ENCODE results near the gene AIF1L.
A peak's percentile ranks its signal among the peaks of the same experiment; 100 is the strongest.

AIF1L gene

DNA sequence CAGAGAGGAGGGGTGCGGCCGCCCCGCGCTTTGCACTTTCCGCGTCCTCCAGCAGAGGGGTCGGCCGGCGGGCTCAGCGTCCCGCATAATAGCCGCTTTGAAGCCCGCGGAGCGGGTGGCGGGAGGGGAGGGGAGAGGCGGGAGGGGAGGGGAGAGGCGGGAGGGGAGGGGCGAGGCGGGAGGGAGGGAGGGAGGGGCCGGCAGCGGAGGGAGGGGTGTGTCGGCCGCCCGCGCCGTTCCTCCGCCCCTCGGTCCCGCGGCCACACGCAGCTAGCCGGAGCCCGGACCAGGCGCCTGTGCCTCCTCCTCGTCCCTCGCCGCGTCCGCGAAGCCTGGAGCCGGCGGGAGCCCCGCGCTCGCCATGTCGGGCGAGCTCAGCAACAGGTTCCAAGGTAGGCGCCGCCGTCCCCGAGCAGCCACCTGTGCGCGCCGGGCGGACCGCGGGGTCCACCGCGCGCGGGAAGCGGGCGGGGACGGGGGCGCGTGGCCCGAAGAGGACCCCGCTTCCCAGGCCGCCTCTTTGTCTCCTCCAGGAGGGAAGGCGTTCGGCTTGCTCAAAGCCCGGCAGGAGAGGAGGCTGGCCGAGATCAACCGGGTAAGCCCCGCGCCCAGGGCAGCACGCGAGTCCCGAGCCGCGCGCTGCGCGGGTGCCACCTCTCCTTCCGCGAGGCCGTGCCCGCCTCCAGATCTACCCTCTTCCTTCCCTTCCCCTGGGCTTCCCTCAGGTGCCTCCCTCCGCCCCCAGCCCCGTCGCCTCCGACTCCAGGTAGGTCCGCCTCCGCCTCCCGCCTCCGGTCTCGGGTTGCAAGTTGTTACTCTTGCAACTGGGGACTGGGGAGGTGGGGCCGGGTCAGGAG, at the start of gene AIF1L:
TSS of gene AIF1L (plus strand) at position 263 of the 857 bp plus-strand sequence. CDS start at position 362, 99 bp downstream.
- peak; percentile 48 for DNase-seq

DNA sequence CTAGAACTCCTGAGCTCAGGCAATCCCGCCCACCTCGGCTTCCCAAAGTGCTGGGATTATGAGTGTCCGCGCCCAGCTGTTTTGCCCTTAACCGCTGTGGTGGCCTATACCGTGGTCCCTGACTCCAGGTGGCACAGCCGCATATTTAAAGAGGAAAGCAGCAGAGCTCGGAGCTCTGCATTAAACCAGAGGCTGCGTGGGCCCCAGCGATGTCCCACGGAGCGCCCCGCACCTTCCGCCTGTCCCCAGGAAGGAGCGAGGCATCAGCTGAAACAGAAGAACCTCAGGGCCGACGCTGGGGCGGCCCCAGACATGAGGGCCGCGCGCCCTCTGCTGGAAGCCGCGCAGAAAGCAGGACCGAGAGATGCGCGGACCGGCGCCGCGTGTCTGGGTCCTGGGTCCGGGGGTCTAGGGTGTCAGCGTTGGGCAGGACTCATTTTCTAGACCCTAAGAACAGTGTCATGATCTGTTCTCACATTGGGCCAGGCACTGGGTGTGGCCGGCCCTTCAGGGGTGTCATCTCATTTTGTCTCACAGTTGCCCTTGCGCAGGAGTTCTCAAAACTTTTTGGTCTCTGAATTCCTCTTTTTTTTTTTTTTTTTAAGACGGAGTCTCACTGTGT, 49.6 kb upstream of the AIF1L start:
- peak; percentile 83 for DNase-seq

DNA sequence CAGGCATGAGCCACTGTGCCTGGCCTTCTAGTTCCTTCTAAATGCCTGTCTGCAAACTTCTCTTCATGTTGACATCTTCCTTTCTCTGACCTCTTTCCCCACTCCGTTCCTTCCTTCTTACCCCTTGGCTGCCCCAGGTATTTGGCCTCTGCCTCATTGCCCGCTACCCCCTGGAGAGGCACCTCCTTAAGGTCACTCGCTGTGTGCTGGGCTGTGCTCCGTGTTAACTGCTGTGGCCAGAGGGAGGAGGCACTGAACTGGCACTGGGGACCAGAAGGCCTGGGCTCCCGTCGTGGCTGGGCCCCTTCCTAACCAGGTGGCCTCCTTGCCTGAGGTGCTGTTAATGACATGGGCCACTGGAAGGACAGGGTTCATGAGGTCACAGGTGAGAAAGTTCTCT, 48.0 kb upstream of the AIF1L start:
- DNase-seq = no peak

DNA sequence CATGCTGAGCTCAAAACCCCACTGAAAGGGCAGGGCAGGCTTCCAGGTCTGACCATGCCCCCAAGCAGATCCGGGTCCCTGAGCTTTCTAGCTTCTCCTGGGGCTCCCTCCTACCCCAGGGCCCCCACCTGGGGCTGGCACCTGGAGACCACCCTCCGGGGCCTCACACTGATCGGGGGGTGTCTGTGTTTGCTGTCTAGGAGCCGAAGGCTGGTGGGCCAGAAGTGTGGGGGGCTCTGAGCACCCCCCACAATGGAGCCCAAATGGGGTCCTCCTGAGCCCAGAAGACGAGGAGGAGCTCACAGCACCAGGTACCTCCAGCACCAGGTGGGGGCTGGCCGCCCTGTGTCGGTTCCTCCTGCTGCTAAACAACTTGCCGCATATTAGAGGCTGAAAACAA, 47.5 kb upstream of the AIF1L start:
- no peak for DNase-seq

DNA sequence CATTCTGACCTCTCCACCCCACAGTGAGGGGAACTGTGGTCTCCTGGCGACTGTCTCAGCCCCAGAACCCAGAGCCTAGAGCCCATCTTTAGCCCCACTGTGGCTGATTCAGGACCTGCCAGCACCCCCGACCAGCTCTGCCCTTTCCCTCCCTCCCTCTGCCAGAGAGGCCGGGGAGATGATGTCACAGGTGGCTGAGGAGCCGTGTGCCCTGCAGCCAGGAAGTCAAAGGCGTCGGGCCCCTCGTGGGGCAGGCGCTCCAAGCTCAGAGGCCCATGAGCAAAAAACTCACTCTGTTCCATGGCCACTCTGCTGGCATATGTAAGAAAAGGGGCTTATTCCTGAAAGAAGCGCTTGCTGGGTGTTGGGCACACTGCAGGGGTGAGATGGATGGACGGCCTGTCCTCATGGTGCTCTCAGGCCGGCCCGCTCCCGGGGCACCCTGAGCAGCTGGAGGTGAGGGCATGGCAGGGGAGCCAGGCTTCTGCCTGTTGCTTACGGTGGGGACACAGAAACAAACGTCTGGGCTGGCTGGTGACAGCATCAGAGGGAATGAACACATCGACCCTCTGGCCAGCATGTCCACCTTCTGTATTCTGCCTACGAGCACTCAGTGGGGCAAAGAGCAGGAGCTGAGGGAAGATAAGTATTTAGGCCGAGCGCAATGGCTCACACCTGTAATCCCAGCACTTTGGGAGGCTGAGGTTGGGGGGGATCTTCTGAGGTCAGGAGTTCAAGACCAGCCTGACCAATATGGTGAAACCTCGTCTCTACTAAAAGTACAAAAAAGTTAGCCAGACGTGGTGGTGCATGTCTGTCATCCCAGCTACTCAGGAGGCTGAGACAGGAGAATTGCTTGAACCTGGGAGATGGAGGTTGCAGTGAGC, 46.3 kb upstream of the AIF1L start:
- no peak for DNase-seq

DNA sequence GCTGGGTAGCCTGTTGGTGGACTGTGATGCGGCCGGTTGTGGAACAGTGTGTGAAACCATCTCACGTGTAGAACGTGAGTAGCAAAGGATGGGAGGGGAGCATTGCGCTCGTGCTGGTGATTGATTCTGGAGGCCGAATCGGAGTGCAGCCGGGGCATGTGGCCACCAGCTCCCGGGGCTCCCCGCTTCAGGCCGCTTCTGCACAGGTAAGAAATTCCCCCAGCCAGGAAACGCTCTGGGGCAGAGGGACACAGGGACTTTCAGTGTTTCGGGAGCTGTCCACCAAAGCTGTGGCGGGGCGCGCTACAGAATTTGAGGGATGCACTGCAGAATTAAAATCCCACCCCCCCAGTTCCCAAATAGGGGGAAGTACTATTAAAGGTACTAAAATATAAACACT, 45.5 kb upstream of the AIF1L start:
- DNase-seq = no peak

DNA sequence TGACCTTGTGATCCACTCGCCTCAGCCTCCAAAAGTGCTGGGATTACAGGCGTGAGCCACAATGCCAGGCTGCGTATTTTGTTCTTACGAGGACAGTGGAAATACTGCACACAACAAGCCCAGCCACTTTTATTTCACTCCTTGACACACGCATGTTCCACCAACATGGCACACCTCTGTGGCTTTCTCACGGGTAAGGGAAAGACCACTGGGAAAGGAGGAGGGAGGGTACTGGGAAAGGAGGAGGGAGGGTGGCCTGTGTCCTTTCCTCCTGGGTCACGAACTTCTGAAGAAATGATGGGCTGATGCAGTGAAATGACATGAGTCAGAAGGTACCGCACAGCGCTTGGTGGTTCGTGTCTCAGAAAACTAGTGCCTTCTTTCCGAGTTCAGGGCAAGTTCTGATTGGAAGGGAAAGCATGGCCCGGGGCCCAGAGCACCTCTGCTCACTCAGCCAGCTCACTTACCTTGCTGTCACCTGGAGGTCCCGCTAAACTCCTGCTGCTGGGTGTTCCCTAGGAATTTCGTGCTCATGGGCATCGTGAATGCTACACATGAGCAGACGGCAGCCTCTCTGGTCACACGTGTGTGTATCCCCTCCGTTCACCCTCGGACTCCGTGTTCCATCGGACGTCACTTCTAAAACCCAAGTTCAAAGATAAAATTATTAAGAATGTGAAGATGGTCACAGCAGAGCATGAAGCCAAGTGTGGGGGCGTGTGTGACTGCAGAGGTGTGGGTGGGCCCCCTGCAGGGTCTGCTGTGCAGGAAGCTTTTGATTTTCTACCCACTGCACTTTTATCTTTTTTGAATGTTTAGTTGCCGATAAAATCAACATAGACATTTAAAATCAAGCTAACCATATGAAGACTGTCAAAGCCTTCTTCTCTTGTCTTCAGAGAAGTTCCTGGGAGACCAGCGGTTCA, 44.5 kb upstream of the AIF1L start:
- no peak for DNase-seq

DNA sequence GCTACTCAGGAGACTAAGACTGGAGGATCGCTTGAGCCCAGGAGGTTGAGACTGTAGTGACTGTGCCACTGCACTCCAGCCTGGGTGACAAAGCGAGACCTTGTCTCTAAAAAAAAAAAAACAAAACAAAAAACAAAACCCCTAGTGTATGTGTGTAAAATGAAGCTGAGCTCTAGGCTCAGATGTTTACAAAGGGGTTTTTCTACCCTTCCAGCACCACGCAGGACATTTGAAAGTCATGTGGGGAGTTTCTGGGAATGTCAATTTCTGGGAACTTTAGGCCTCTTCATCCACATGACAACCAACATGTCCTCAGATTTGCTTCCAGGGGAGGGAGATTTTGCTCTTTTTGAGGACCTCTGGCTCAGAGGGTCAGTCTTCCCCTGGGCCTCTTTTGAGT, 42.4 kb upstream of the AIF1L start:
- DNase-seq = no peak

DNA sequence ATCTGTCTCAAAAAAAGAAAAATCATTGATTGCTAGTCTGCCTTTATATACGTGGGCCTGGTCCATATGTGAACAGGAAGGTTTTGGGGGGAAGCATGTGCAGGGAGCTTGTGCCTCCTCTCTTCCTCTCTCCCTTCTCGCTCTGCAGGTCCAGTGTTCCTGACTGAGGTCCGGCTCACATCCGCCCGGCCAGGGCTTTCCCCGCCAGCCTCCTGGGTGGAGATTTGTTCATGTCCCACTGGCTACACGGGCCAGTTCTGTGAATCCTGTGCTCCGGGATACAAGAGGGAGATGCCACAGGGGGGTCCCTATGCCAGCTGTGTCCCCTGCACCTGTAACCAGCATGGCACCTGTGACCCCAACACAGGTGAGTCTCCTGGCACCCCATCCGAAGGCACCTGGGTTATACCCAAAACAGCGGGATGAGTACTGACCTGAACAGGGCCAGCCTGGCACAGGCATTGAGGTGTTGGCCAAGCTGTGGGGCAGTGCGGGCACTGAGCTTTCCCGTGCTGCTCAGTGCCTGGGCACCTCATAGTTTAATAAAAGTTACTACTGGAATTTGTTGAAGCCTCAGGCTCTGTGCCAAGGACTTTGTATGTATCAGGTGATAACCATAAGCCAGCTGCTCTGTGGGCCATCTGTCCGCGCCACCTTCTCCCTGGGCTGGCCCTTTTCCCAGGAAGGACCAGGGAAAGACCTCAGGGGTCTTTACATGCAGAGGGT, 39.4 kb upstream of the AIF1L start:
- DNase-seq = no peak

DNA sequence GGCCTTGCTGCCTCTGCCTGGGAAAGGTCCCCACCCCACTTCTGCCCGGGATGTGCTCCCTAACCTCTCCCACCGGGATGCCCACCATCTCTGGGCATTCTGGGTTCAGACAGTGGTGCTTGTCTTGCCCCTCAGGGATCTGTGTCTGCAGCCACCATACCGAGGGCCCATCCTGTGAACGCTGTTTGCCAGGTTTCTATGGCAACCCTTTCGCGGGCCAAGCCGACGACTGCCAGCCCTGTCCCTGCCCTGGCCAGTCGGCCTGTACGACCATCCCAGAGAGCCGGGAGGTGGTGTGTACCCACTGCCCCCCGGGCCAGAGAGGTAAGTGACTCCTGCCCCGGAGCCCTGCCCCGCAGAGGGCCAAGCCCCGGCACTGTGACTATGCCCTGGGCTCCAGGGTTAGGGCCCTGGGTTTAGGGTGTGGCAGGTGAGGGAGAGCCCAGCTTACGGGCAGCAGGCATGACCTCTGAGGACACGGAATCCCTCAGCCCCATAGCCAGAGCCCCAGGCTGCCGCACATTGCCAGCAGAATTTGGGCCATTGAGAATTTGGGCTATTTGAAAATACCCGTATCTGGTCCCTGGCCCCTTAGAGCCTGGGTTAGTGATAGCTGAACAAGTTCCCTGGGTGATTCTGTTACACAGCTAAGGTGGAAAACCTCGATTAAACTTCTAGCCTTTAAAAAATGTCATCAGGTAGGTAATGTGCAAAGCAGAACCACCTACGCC, 35.3 kb upstream of the AIF1L start:
- no peak for DNase-seq

DNA sequence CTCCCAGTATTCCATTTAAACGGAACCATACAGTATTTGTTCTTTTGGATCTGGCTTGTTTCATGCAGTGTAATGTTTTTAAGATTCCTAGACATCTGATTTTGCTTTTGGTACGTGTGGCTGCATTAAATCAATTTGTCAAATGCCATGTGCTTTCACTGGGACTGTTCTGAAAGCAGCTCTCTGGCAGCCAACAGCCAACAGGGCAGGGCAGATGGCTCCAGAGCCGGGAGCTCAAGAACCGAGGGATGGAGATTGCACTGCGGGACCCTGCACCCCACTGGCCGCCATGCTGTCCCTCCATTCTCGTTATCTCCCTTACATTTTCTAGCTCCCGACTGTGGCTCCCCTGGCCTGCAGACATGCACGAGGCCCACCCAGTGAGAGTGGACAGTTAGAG, 33.4 kb upstream of the AIF1L start:
- DNase-seq = no peak

DNA sequence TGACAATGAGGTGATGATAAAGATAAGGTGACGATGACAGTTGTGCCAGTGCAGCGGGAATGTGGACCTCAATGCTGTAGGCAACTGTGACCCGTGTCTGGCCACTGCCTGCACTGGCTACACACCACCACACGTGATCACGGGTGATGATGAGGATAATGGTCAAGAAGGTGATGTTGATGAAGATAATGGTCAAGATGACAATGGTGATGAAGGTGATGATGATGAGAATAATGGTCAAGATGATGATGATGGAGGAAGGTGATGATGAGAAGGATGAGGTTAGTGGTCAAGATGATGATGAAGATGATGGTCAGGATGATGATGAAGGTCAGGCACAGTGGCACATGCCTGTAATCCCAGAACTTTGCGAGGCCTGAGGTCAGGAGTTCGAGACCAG, 30.7 kb upstream of the AIF1L start:
- DNase-seq = no peak

DNA sequence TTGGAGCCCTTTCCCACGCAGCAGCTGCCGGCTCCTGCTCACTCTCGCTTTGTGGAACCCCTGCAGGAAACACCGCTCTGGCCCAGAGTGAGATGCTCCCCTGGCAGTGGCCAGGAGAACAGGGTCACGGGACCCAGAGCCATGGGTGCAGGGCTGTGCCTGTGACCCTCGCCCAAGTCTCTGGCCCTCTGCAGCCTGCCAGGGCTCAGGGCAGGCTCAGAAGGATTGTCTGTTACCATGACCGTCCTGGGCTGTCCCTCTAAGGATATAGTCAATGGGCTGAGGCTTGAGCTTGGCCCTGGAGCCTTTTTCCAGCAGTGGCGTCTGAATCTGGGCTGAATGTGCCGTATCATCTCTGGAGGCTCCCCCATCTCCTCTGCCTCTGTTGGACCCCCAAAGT, 28.7 kb upstream of the AIF1L start:
- DNase-seq = no peak

DNA sequence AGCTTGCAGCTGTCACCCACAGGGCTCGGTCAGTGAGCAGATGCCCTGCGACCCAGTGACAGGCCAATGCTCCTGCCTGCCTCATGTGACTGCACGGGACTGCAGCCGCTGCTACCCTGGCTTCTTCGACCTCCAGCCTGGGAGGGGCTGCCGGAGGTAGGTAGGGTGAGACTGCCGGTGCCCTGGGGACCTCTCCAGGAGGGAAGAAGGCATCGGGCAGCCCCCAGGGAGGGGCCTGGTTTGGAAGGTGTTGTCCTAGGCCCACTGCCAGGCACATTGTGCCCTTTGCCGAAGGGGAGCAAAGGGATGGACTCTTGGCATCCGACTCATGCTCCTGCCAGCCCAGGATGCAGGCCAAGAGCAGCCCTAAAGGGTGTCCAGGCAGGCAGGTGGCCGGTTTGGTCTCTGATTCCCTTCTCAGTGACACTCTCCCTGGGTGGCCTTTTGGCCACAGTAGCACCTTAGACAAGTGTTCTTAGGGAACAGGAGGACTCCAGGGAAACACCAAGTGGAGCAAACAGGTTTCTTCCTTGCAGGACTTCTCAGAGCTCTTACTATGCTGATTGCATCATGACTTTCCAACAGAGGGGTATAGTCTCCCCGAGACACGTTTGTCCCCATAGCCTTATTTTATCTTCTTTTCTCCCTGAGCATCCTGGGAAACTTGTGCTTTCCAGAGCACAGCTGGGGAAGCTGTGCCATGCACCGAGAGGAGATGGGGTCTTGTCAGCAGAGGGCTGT, 28.1 kb upstream of the AIF1L start:
- DNase-seq = no peak

DNA sequence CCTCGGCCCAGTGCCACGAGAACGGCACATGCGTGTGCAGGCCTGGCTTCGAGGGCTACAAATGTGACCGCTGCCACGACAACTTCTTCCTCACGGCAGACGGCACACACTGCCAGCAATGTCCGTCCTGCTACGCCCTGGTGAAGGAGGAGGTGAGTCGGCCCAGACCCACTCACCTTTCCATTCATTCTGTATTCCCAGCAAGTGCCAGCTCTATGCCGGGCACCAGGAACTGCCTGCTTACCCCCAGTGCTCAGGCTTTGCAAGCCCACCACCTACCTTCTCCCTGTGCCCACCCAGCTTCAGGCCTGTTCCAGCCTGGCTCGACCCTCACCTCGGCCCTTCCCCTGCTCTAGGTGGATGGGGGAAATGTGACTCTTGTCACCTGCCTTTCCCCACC, 26.6 kb upstream of the AIF1L start:
- no peak for DNase-seq

DNA sequence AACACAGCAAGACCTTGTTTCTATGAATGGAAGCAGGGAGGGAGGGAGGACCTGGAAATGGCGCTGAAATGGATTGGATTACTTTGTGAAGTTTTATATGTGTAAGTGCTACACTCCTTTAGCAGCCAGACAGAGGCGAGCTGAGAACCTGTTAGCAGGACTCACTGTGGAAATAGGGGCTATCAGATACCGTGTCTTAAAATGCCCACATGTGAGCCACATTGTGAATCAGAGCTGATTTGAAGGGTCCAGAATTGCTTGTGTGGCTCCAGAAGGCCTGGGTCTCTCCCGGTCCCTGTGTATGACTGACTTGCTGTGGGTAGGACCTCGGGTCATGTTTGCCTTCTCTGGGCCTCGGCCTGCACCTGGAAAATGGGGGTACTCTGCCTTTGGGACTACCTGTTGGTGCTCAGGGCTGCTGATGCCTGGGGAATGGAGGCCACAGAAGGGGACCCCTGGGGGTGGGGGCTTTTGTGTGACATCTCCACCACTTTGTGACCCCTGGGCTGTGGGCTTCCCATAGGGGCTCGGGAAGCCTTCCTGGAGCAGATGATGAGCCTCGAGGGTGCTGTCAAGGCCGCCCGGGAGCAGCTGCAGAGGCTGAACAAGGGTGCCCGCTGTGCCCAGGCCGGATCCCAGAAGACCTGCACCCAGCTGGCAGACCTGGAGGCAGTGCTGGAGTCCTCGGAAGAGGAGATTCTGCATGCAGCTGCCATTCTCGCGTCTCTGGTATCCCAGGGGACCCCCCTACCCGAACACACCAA, 24.0 kb upstream of the AIF1L start:
- DNase-seq = no peak

DNA sequence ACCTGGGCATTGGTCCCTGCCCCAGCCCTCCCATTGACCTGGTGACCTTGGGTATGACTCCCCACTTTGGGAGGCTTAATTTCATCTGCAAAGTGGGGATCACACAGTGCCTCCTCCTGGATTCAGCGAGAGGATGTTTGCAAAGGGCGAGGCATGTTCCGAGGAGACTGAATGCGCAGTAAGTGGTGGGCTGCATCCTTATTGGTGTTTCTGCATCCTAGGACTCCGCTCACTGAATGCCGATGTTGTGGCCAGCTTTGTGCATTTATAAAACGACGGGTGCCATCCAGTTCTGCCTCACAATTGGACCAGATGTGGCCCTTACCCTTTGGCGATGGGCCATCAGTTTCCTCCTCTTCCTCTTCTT, 23.5 kb upstream of the AIF1L start:
- no peak for DNase-seq

DNA sequence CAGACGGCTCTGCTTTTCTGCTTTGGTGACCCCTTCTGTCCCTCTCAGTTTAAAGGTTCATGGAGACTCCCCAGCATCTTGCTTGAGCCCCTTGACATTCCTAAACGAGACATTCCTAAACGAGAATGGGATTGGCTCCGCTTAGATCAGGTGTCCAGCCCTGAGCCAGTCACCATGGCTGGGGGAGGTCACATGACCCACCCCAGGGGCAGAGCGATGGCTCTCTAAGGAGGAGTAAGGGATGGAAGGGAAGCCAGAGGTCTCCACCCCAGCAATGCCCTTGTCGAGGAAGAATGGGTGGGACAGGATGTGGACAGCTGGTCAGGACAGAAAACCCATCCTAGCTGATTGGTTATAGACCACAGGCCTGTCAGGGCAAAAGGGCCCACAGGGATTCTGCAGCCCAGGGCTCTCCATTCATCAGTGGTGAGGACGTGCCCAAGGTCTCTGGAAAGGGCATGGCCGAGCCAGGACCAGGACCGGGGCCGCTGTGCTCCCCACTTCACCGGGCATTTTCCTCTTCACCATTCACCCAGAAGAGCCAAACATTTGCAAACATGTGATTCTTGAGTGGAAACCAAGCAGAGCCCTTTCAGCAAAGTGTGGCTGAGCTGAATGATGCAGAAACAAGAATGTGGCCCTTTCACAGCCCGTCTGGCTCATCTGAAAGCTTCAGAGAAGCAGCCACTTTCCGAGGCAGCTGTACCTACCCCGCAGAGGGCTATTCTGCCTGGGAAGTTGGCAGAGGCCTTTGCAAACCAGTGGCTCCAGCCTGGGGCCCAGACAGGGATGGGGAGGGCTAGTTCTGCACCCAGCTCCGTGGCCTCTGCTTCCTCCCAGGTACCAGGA, 19.8 kb upstream of the AIF1L start:
- no peak for DNase-seq

Measured in activated CD4-positive, alpha-beta T cell treated with anti-CD3 and anti-CD28 coated beads for 48 hours (primary cell).